Gastrocnemius medialis (tissue), 4 donors: ENCODE data around the gene DLEC1. TPM values are rescaled to one million over a fixed set of nuclear protein-coding genes. Genes with fewer than 3 reads are reported as not detected.

Source experiments
- ATAC-seq, 2 donors: fragments of 150-250 bp; one replicate each; pipeline ENCODE4 v1.9.1; 2016
- DNase-seq, 2 donors: peaks; one replicate each; pipeline ENCODE4 v3.0.0-alpha.2; 2019
- H3K27ac ChIP-seq, 4 donors: fragments of 200-600 bp; sonication (generic); 1 replicate in 1 of 4; 2 replicates in 3 of 4; pipeline ENCODE4 v1.5.1; 2016 to 2018; ENCODE audit warnings: mild to moderate bottlenecking in 2 of 4, moderate library complexity in 1 of 4
- H3K27me3 ChIP-seq, 3 donors: fragments of 200-600 bp; sonication (generic) in 2 of 3; 1 replicate in 1 of 3; 2 replicates in 2 of 3; pipeline versions ENCODE4 v1.5.1 to v1.6.0; 2016 to 2019; ENCODE audit warnings: mild to moderate bottlenecking in 1 of 3, moderate library complexity in 1 of 3
- H3K36me3 ChIP-seq, 2 donors: fragments of 200-600 bp; sonication (generic) in 1 of 2; one replicate each; pipeline ENCODE4 v1.5.1; 2017 to 2018
- H3K4me1 ChIP-seq, 2 donors: fragments of 200-600 bp; sonication (generic) in 1 of 2; one replicate each; pipeline ENCODE4 v1.5.1; 2016 to 2017; ENCODE audit warnings: mild to moderate bottlenecking in 2 of 2
- H3K4me3 ChIP-seq, 4 donors: fragments of 200-600 bp; sonication (generic) in 3 of 4; 1 replicate in 1 of 4; 2 replicates in 3 of 4; pipeline ENCODE4 v1.5.1; 2016 to 2019; ENCODE audit warnings: mild to moderate bottlenecking in 2 of 4
- H3K9me3 ChIP-seq, 3 donors: fragments of 200-600 bp; sonication (generic) in 2 of 3; 1 replicate in 1 of 3; 2 replicates in 2 of 3; pipeline ENCODE4 v1.5.1; 2016 to 2019
- POLR2A ChIP-seq, 2 donors: fragments of 450-650 bp; IDR thresholded peaks; one replicate each; pipeline ENCODE4 v1.6.1; 2017; ENCODE audit warnings: antibody characterized with exemption in 2 of 2, mild to moderate bottlenecking in 2 of 2, moderate library complexity in 2 of 2
- in situ Hi-C, 4 donors: fragments of 200-750 bp; cut with MboI; loops; one replicate each; pipeline versions ENCODE4 v1.15.0 to v1.8.0; 2017; ENCODE audit warnings: low sequenced_read_pairs in 4 of 4
- intact Hi-C: fragments of 100-400 bp; cut with DNase I; formaldehyde crosslinking; loops from one replicate; pipeline ENCODE4 v1.15.1; 2023; ENCODE audit warnings: low total_unique reads
- total RNA-seq, 4 donors: library from RNA; depleted of rRNA; stranded (reverse); fragments of >200 nt; gene quantifications; one replicate each; pipeline versions ENCODE4 v1.1.0 to v1.2.3, GENCODE V29; 2016
- TF ChIP-seq, protein P1 (sequence below), 5 experiments: fragments of 450-650 bp in 3 of 5; fragments of 200-600 bp in 2 of 5; sonication (generic) in 2 of 5; IDR thresholded peaks in 4 of 5; conservative IDR thresholded peaks in 1 of 5; 1 replicate in 4 of 5; 2 replicates in 1 of 5; pipeline ENCODE4 v1.5.1; 2016 to 2019; ENCODE audit warnings: antibody characterized with exemption in 5 of 5, mild to moderate bottlenecking in 3 of 5, moderate library complexity in 3 of 5

The DLEC1 gene
- total RNA-seq, 4 donors from 2014 or later, result not detected

DNA sequence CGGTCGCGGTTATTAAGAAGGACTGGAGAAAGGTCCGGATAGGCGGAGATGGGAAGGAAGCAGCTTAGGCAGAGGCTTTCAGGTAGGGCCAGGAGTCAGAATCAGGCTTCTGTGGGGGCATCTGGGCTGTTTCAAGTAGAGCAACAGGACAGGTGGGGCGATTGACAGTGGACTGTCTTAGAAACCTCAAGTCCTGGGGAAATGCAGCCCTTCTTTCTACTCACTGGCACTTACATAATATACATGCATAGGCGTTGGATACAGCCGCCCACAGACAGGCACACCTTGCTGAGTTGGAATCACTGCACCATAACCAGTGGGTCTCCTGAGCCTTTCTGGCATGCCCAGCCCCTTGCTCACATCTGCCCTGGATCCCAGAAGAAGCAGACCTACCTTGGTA lies 100.2 kb downstream of the DLEC1 start:
- peak overlapping the region; percentile 88 to 97 (median 92) for H3K27ac ChIP-seq
- peaks cover 0 to 13% of the 10 kb centered on the region in 2 donors for H3K36me3 ChIP-seq
- H3K4me3 ChIP-seq, result peak overlapping the region; percentile 70 to 99 (median 80)
- in situ Hi-C loops (loop anchor here in 3 of 4 donors (25.0 kb wide), 1 partner anchor 348 kb away; the partner anchor contains the start of gene EXOG (in 3 of the 3)), intact Hi-C loops (loop anchor here (5.0 to 10.0 kb wide), 5 partner anchors 208 to 1144 kb away; partner anchors contain the start of genes ACVR2B, EPM2AIP1, MLH1 and XYLB)
- no peak for ATAC-seq
- DNase-seq, result no peak
- H3K27me3 ChIP-seq, result no peaks in the 10 kb centered on the region
- no peak for TF ChIP-seq POLR2A (IDR thresholded peaks at IDR 0.05)
- TF ChIP-seq, protein P1, sequence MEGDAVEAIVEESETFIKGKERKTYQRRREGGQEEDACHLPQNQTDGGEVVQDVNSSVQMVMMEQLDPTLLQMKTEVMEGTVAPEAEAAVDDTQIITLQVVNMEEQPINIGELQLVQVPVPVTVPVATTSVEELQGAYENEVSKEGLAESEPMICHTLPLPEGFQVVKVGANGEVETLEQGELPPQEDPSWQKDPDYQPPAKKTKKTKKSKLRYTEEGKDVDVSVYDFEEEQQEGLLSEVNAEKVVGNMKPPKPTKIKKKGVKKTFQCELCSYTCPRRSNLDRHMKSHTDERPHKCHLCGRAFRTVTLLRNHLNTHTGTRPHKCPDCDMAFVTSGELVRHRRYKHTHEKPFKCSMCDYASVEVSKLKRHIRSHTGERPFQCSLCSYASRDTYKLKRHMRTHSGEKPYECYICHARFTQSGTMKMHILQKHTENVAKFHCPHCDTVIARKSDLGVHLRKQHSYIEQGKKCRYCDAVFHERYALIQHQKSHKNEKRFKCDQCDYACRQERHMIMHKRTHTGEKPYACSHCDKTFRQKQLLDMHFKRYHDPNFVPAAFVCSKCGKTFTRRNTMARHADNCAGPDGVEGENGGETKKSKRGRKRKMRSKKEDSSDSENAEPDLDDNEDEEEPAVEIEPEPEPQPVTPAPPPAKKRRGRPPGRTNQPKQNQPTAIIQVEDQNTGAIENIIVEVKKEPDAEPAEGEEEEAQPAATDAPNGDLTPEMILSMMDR (IDR thresholded peaks at IDR 0.05 in 4 of 5, conservative IDR thresholded peaks at IDR 0.05 in 1 of 5), result no peak
- peaks cover 19 to 30% of the 10 kb centered on the region in 2 donors for H3K4me1 ChIP-seq
- H3K9me3 ChIP-seq, result no peaks in the 10 kb centered on the region

DNA sequence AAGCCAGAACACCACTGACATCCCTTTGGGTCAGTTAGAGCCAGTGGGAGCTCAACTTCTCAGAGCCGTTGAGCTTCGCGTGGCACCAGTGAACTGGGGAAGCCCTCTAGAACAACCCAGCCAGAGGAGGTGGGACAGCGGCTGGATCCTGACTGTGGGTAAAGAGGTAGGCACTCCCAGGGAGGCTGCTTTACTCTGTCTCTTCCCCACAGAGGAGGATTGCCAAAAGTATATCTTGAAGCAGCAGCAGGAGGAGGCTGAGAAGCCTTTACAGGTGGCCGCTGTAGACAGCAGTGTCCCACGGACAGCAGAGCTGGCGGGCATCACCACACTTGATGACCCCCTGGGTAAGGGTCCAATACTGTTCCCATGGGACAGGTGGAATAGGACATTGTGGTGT lies 100.6 kb downstream of the DLEC1 start:
- ATAC-seq (no peak), DNase-seq (no peak)
- in situ Hi-C loops (loop anchor here in 3 of 4 donors (25.0 kb wide), 1 partner anchor 348 kb away; the partner anchor contains the start of gene EXOG (in 3 of the 3)), intact Hi-C loops (loop anchor here (5.0 to 10.0 kb wide), 5 partner anchors 208 to 1145 kb away; partner anchors contain the start of genes ACVR2B, EPM2AIP1, MLH1 and XYLB)
- Histone ChIP-seq H3K36me3 (peaks cover 0 to 12% of the 10 kb centered on the region in 2 donors), H3K27ac (peak overlapping the region in 1 of 4 donors; percentile 88), H3K4me3 (peak overlapping the region in 2 of 4 donors; percentile 73 to 99), H3K27me3 (no peaks in the 10 kb centered on the region), H3K9me3 (no peaks in the 10 kb centered on the region), H3K4me1 (peaks cover 19 to 25% of the 10 kb centered on the region in 2 donors)
- no peak for TF ChIP-seq POLR2A (IDR thresholded peaks at IDR 0.05)
- TF ChIP-seq, protein P1 (IDR thresholded peaks at IDR 0.05 in 4 of 5, conservative IDR thresholded peaks at IDR 0.05 in 1 of 5), result no peak

DNA sequence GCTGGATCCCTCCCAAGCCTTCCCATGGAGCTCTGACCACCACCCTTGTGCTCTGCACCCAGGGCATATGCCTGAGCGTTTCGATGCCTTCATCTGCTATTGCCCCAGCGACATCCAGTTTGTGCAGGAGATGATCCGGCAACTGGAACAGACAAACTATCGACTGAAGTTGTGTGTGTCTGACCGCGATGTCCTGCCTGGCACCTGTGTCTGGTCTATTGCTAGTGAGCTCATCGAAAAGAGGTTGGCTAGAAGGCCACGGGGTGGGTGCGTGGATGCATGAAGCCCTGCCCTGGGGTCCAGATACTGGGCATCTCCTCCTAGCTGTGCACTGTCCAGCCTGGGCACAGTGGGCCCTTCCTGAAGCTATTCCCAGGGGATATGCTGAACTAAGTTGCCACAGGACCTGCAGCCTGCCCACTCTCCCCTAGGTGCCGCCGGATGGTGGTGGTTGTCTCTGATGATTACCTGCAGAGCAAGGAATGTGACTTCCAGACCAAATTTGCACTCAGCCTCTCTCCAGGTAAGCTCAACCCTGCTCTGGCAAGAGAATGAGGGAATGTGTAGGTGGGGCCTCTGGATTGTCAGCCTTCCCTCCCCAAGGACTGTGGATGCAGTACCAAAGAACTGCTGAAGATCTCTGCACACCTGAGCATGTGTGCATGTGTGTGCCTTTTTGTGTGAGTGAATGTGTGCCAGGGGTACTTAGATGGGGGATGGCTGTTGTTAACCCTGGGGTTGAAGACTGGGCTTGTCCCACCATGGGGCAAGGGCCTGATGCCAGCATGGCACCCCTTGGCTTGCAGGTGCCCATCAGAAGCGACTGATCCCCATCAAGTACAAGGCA lies 101.5 kb downstream of the DLEC1 start:
- Histone ChIP-seq H3K27ac (no peak overlapping the region), H3K36me3 (peaks cover 0 to 12% of the 10 kb centered on the region in 2 donors), H3K9me3 (no peaks in the 10 kb centered on the region), H3K4me3 (no peak overlapping the region), H3K27me3 (no peaks in the 10 kb centered on the region), H3K4me1 (peaks cover 14 to 19% of the 10 kb centered on the region in 2 donors)
- ATAC-seq, result no peak
- in situ Hi-C loops (loop anchor here in 3 of 4 donors (25.0 kb wide), 1 partner anchor 347 kb away; the partner anchor contains the start of gene EXOG (in 3 of the 3)), intact Hi-C loops (no loop called here)
- no peak for DNase-seq
- TF ChIP-seq POLR2A (IDR thresholded peaks at IDR 0.05), result no peak
- TF ChIP-seq, protein P1 (IDR thresholded peaks at IDR 0.05 in 4 of 5, conservative IDR thresholded peaks at IDR 0.05 in 1 of 5), result no peak

DNA sequence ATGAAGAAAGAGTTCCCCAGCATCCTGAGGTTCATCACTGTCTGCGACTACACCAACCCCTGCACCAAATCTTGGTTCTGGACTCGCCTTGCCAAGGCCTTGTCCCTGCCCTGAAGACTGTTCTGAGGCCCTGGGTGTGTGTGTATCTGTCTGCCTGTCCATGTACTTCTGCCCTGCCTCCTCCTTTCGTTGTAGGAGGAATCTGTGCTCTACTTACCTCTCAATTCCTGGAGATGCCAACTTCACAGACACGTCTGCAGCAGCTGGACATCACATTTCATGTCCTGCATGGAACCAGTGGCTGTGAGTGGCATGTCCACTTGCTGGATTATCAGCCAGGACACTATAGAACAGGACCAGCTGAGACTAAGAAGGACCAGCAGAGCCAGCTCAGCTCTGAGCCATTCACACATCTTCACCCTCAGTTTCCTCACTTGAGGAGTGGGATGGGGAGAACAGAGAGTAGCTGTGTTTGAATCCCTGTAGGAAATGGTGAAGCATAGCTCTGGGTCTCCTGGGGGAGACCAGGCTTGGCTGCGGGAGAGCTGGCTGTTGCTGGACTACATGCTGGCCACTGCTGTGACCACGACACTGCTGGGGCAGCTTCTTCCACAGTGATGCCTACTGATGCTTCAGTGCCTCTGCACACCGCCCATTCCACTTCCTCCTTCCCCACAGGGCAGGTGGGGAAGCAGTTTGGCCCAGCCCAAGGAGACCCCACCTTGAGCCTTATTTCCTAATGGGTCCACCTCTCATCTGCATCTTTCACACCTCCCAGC lies 102.4 kb downstream of the DLEC1 start:
- Histone ChIP-seq H3K36me3 (peaks cover 0 to 12% of the 10 kb centered on the region in 2 donors), H3K4me1 (peaks cover 8 to 12% of the 10 kb centered on the region in 2 donors), H3K27me3 (no peaks in the 10 kb centered on the region), H3K27ac (no peak overlapping the region), H3K4me3 (no peak overlapping the region), H3K9me3 (no peaks in the 10 kb centered on the region)
- no peak for ATAC-seq
- in situ Hi-C loops (loop anchor here in 3 of 4 donors (25.0 kb wide), 1 partner anchor 346 kb away; the partner anchor contains the start of gene EXOG (in 3 of the 3)), intact Hi-C loops (no loop called here)
- no peak for DNase-seq
- TF ChIP-seq, protein P1 (IDR thresholded peaks at IDR 0.05 in 4 of 5, conservative IDR thresholded peaks at IDR 0.05 in 1 of 5), result no peak
- no peak for TF ChIP-seq POLR2A (IDR thresholded peaks at IDR 0.05)
